Activated T-cell treated with anti-CD3 and anti-CD28 coated beads for 1 hour (primary cell): Measurements from ENCODE around the gene CACNA2D3.
"Not testable (repeated sequence)": the region's sequence is repeated elsewhere in the genome, so short reads cannot be mapped to it uniquely, and the experiment has no call there.

ENCODE experiments used
- DNase-seq: peaks from one replicate; pipeline ENCODE4 v3.0.0-alpha.2; 2020; ENCODE audit warnings: low read depth

Gene CACNA2D3

DNA sequence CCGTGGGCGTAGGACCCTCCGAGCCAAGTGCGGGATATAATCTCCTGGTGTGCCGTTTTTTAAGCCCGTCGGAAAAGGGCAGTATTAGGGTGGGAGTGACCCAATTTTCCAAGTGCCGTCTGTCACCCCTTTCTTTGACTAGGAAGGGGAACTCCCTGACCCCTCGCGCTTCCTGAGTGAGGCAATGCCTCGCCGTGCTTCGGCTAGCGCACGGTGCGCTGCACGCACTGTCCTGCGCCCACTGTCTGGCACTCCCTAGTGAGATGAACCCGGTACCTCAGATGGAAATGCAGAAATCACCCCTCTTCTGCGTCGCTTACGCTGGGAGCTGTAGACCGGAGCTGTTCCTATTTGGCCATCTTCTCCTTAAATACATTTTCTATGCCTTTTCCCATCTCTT lies 342.2 kb downstream of the CACNA2D3 start:
- not testable (repeated sequence) for DNase-seq

DNA sequence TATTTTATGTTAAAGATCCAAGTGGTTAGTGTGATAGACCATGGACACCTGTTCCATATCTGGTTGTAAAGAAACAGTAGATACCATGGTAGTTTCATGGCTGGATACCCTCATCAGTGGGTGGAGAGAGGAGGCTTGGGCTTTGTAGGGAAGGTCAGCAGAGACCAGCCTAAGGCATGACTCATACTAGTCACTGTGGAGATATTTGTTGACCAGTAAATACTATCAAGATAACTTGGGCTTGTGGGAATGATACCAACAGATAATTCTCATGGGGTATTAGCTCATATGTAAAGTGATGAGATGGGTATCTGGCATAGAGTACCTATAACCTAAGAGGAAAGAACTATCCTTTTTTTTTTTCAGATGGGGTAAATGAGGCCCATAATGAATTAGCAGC lies 354.5 kb downstream of the CACNA2D3 start:
- no peak for DNase-seq

DNA sequence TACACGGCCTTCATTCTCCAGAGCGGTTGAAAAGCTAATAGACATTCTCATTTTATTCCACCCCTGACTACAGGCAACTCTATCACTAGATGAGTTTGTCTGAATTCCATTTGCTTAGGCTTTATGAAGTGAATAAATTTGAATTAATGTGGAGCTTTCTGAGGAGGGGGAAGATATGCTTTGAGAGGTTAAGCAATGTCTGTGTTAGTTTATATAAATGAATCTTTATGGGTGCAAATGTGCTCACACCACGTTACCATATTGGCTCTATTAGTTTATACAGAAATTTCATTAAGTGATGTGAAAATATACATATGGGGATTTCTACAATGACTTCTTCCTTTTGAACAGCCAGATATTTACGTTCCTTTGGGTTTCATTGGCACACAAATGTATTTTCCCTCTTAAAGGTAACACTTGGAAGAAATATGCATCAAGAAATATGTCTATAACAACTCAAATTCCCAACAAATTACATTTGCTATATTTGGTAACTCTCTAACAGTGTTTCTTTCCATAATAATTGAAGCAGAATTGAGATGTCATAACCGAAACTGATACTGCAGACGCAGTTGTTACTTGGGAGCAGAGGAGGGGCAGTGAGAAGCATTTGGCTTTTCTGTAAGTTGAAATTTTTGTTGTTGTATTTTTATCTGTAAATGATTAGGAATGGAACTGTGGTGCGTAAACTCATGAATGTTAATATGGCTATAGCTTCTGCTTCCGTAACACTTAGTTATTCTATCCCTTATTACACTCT lies 359.4 kb downstream of the CACNA2D3 start:
- no peak for DNase-seq

DNA sequence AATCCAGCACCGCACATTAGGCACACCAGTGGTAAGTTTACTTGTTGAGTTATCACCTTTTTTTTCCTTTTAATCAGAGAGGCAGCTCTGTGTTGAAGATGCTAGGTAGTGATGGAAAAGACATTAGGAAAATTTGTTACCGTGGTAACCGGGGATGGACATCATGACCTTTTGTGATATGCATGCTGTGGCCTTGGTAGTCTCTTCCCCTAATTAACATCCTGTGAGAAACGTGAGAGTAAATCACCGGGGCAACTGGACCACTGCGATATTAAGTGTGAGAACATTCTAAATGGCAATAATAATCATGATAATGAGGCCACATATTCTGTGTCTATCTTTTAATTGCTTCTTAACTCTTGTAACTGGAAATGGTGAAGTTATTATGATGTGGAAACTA lies 362.0 kb downstream of the CACNA2D3 start:
- DNase-seq, result no peak

DNA sequence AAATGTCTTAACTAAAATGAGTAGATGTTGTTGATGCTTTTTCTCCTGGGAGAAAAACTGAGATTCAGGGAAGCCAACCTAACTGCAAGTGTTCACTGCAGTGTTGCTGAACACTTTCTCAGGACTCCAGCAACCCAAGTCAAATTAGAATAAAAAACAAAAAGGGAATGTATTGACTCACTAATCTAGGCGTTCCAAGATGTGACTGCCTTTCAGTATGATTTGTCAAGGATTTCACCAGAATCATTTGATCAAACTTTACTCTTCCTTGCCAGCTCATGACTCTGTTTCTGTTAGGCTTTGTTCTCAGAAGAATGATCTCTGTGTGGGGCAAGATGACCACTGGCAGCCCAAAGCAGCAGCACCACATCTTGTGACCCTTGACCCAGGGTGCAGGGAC lies 364.0 kb downstream of the CACNA2D3 start:
- no peak for DNase-seq

DNA sequence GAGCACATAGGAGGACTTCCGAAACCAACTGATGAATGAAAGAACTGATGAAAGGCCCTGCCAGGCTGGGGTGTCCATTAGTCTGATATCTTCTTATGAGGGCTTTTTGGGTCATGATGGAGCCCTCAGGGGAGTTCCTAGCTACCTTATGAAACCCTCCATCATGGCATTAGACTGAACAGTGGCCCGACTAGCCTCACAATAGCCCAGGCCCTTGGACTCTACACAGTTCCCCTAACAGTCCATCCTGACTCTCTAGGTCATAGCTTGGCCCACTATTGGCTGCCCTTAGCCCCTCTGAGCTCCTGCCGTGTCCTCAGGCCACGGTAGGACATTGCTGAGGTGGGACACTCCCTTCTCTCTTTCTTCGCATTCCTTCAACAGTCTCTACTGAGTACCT lies 365.9 kb downstream of the CACNA2D3 start:
- no peak for DNase-seq

DNA sequence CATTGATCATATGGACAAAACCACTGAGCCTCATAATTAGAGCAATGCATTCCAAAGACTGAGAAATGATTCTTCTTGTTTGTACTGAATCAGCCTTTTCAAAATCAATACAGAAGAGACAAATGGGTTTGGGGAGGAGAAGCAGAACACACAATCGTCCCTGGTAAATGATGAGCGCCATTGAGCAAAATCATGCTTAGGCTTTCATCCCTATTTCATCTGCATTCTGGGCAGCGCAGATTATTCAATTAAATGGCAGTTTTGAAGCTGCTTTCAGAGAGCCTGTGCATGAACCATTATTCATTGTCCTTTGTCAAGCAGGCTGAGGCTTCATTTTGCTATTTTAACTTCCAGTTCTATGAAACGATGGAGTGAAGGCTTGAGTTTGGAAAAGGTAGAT lies 371.9 kb downstream of the CACNA2D3 start:
- no peak for DNase-seq

DNA sequence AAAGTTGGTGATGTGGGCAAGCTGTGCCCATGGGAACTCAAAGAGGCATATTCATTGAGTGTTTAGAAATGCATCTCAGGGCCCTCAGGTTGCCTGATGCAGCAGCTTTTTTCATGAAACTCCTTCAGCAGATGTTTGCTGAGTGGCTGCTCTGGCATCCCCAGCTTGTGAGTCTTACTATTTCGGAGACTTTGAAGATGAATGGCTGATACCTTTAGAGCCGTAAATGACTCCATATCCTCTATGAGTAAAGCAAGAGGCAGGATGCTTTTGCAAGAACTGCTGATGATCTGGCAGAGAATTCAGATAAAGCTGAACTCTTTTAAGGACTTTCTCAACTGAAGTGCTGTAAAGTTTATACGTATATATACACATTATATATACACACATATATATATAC lies 384.3 kb downstream of the CACNA2D3 start:
- DNase-seq, result no peak

DNA sequence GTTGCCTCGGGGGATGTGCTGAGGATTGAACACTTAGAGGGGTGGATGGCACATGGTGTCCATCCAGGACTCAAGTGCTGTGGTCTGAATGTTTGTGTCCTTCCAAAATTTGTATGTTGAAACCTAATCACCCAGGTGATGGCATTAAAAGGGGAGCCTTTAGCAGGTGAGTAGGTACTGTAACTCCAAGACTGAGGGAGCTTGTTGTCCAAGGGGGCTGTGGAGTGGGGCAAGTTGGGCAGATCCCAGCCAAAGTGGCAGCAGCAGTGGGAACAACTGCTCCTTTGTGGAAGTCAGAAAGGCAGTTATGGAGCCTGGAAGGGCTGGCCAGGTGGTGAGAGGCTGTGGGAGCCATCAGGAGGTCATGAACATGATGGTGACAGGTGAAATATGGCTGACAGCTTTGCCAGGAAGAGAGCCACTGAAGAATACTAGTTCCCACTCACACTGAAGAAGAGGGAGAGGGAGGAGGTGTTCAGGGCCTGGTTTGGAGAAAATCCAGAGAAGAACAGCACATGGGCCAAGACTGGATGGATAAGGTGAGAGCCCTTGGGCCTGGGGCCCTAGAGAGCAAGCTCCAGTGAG lies 385.6 kb downstream of the CACNA2D3 start:
- no peak for DNase-seq

DNA sequence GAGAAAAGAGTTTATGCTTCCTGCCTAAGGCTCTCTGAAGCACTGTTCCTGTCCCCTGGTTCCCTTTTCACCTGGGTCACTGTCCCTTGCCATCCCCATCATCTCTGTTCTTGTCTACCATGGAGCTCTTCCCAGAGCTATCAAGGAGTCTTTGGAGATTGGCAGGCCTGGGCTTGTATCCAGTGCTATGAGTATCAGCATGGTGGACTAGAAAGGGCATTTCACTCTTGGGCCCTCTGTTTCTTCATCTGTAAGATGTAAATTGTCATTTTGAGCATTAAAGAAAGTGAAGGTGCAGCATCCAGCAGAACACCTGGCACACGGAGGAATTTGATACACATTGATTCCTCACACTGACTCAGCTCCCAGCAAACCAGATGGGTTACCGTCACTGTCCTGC lies 388.2 kb downstream of the CACNA2D3 start:
- no peak for DNase-seq

DNA sequence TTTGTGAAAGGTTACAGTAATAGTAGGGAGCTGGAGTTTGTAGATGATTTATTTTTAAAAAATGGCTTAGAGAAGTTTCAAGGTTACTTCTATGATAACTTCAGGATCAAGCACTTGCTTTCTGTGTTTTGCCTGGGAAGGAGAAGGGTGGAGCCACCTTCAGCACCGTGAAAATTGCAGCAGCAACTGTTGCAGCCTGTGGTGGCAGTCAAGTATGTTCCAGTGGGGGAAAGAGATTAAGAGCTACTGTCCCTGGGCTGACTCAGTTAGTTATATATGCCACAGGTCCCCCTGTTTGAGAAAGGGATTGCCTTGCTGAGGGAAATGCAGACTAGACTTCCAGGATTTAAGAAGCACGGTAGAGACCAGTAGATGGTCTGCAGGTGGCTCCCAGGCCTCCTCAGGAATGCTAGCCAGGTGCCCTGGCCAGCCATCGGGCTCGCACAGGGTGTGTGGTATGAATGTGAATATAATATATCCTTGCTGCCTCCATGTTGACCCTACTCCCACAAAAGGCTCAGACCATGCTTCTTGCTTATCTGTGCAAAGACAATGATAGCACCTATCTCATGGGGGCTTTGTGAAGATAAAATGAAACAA lies 389.5 kb downstream of the CACNA2D3 start:
- no peak for DNase-seq

DNA sequence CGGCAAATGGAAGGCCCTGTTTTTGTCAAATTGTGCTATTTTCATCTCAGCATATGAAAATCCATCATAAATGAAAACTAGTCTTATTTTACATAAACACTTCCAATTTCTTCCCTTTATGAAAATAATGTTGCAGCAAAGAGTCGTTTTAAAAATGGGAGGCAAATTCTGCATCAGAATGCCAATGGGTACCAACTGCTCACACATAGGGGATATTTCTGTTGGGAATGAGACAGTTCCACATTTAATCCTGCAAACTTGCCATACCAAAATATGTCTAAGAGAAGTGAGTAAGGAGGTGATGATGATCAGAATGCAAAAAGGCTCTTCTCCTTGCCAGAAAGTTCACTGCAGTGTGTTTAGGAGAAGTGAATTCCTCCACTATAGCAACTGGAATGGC lies 391.7 kb downstream of the CACNA2D3 start:
- DNase-seq, result no peak

DNA sequence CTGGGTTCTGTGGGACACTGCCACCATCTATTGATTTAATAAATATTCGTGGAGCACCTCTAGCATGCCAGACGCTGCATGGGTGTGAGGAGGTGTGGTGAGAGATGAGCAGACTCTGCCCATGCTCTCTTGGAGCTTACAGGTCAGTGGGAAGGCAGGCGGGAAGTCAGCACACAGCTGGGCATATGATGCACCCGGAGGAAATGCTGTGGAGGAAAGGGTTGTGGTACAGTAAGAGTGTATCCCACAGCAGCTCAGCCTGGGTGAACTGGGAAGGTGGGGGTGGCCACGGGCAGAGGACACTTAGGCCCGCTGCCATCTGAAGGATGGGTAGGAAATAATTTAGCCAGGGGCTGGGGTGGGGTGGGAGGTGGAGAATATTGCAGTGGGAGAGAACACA lies 392.1 kb downstream of the CACNA2D3 start:
- DNase-seq, result no peak

DNA sequence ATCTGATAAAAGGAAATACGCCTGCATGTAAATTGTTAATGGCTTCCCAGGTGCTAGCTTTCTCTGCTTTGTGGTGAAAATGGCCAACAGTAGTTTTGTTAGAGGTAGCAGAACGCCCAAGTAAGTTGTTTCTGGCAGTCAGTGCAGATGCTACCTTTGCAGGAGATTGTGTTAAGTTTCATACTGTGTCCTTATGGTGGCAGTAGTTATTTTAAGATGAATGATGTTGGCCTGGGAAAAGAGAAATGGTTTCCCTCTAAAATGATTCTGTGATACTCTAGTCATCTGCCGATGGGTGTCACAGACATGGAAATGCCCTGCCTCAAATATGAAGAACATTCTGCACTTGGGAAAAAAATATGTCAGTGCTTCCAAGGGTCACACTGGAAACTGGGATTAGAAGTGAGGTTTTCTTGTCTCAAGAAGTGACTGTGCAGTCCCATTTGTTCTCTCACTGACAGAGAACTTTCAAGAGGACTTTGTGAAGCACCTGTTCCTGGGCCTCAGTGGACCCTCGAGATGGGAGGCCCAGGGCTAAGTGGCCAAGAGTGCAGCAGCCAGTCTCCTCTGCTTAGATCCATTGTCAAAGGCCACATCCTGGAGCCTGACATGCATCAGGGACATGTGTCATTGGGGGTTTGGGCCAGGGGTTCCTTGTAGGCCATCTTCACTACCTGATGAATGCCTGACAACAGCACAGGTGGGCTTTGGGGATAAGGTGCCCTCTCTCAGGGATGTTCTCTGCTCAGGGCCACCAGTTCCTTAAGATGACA lies 393.3 kb downstream of the CACNA2D3 start:
- DNase-seq, result no peak

DNA sequence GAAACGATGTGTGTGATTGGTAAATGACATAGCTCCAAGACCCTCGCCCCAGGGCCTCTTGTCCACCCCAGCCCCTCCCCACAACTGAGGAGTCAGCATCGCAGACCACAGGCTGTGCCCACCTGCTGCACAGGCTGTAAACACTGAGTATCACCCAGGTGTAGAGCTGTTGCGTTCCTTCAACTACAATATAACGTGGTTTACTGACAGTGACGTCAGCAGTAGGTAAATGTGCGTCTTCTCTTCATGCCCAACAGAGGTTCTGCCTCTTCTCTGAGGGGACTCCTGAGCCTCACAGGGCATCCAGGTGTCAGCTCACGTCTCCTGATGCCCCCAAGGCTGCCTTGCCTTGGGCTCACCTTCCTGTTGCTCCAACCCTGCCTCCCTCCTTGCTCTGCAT lies 395.1 kb downstream of the CACNA2D3 start:
- DNase-seq, result no peak

DNA sequence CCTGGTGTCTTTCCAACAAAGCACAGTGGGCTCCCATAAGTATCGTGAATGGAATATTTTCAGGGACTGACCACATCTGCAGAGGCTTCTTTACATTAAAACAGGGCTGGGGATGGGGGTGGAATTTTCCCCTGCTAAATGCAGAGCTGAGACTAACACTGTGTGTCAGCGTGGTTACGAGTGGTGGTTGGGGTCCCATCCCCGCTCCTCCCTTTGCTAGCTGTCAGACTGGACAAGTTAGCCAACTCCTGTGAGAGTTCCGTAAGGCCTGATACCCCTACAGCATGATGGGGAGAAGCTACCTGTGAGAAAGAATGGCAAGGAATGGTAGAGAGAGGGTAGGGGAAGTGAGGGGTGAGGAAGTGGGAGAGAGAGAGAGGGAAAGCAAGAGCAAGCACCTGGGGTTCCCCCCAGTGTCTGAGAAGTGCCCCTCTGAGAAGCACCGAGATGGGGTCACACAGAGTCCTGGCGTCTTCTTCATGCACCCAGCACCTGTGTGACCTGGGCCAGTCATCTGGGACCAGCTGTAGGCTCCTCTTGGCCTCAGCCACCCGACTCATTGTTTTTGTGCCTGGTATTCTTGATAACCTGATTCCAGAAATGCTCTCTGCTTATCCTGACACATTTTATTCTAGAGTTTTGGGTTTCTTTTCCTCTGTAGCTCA lies 395.8 kb downstream of the CACNA2D3 start:
- no peak for DNase-seq

DNA sequence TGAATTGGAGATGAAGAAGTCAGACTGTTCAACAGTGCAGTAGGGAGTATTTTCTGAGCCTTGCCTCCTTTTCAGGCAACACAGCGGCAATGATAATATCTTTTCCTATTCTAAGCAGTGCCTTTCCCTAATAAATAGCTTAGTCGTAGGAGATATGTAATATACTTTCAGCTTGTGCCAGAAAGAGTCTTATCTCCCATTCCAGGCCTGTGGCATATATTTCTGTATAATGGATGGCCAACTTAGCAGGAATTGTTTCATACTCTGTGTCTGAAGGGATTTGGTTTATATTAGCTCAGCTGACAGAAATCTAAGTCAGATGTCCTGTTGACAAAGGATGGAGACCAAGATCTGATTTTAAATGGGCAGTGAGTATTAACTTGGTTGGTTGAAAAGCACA lies 397.1 kb downstream of the CACNA2D3 start:
- DNase-seq, result no peak

DNA sequence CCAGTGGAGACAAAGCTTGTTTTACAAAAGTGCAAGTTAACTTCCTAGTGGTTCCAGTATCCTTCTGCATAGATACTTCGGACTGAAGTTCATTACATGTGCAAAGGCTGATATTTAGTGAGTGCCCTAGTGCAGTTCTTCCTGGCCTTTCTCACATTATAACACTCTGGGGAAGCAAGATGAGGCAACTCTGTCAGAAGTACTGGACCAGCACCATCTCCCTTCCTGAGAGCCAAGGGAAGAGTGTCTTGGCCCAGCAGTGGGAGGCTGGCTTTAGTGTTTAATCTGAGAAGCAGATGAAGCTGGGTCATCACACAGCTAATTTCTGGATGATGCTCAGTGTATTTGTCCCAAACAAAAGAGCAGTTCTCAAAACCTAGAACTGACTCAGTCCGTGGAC lies 397.7 kb downstream of the CACNA2D3 start:
- no peak for DNase-seq

DNA sequence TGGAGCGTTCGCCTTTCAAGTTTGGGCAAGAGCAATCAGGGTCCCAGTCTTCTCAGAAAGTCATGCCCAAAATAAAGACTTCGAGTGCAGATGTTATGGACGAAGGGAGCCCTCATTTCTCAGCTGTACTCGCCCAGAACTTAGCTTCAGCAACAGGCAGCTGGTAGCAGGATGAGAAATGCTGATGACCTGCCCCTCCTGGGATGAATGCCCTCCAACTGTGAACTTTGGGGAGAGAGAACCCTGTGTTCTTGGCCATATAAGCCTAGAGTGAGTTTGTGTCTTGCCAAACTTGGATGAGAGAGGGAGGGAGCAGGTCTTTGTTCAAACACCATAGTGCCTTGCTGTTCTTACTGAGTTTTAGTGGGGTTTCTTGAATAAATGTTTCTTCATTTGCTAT lies 405.2 kb downstream of the CACNA2D3 start:
- no peak for DNase-seq

DNA sequence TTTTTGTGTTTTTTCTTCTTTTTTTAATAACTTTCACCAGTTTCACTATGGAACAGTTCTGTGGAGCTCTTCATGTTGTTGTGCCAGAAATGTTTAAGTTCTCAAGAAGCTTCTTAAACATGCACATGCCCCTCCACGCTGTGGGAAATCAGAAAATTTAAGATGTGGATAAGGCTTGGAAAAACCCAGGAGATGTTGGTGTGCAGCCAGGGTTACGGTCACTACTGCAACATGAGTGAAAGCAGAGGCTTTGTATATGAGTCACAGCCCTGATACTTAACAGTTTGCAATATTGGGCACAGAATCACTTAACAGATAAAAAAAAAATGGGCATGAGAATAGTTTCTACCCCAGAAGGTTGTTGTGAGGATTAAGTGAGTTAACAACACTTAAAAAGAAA lies 405.6 kb downstream of the CACNA2D3 start:
- DNase-seq, result no peak

DNA sequence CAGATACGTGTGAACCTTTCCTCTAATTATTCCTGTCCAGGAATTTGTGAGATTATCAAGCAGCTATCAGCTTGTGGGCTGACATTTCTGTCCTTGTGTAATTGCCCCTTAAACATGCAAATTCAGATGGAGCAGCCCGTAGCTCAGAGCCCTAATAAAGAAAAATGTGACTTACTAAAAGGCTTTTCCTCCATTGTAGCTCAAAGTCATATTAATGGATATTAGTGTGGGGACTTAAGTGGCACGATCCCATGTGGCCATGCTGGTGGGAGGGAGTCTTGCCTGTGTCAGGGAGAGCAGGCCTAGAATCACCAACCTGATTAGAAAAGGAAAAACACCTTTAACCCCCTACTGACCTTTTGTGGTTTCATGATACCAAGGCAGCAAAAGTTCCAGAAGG lies 406.3 kb downstream of the CACNA2D3 start:
- DNase-seq, result no peak

DNA sequence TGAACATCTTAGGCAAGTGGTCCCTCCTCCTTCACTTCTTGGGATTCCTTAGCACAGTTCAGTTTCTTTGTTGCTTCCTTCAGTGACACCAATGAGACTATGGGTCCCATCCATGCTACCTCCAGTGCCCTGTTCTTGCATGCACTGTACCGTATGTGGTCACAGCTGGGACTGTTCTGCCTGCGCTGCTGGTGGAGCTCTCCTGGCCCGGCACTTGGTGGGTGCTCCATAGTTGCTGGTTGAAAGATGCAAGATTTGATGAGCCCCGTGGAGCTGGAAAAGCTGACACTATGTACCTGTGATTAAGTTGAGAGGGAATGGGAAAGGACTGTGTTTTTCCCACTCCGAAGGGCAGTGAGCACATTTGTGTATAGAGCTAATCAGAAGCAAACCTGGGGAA lies 407.7 kb downstream of the CACNA2D3 start:
- no peak for DNase-seq
